ENCODE results near the gene MEI1. TPM values are rescaled to one million over a fixed set of nuclear protein-coding genes. Genes with fewer than 3 reads are reported as not detected.
"Not testable (repeated sequence)": the region's sequence is repeated elsewhere in the genome, so short reads cannot be mapped to it uniquely, and the experiment has no call there.

The MEI1 gene
- total RNA-seq, 1 experiment from 2014 or later: 0.61 TPM

DNA sequence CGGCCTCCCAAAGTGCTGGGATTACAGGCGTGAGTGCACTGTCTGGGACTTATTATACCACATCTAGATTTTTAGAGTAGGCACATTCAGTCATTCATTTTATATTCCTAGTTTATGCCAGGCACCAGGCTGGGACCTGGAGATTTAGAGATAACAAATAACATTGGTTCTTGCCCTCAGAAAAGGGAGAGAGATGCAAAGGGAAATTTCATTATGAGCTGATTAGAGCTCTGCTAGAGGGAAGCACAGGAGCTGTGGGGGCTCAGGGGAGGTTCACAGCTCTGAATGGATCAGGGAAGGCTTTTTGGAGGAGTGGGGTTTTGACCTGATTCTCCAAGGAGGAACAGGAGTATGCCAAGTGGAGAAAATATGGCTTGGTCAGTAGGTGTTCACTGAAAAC lies 32.3 kb downstream of the MEI1 start:
- no peak overlapping the region for H2AFZ ChIP-seq
- CTCF ChIA-PET: no interaction called here
- no peak overlapping the region for H3K27ac ChIP-seq
- no peak for DNase-seq
- no TSS peak for BruUV-seq (replicated peaks)
- no peaks in the 10 kb centered on the region for H3K9me2 ChIP-seq (ENCODE audit: insufficient read depth)
- H4K20me1 ChIP-seq (ENCODE audit: insufficient read depth): no peaks in the 10 kb centered on the region
- intact Hi-C loops (cut with micrococcal nuclease; ENCODE audit: unreplicated experiment): no loop called here
- TF ChIP-seq, protein P1, sequence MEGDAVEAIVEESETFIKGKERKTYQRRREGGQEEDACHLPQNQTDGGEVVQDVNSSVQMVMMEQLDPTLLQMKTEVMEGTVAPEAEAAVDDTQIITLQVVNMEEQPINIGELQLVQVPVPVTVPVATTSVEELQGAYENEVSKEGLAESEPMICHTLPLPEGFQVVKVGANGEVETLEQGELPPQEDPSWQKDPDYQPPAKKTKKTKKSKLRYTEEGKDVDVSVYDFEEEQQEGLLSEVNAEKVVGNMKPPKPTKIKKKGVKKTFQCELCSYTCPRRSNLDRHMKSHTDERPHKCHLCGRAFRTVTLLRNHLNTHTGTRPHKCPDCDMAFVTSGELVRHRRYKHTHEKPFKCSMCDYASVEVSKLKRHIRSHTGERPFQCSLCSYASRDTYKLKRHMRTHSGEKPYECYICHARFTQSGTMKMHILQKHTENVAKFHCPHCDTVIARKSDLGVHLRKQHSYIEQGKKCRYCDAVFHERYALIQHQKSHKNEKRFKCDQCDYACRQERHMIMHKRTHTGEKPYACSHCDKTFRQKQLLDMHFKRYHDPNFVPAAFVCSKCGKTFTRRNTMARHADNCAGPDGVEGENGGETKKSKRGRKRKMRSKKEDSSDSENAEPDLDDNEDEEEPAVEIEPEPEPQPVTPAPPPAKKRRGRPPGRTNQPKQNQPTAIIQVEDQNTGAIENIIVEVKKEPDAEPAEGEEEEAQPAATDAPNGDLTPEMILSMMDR (conservative IDR thresholded peaks at IDR 0.05): no peak
- no peak for TF ChIP-seq EZH2 (IDR thresholded peaks at IDR 0.05; ENCODE audit: low read depth)
- H3K9me3 ChIP-seq (ENCODE audit: insufficient read depth, low read depth): no peaks in the 10 kb centered on the region
- no peaks in the 10 kb centered on the region for H3K79me2 ChIP-seq (ENCODE audit: low read depth)
- no peak overlapping the region for H3K4me3 ChIP-seq
- no peak overlapping the region for H3K4me2 ChIP-seq
- no peaks in the 10 kb centered on the region for H3K36me3 ChIP-seq (ENCODE audit: low read depth)
- POLR2A ChIA-PET (ENCODE audit: unreplicated experiment): interaction anchor here (0.7 kb wide), 1 partner anchor 683 kb away, joined by 6 read pairs; no protein-coding TSS in a partner anchor
- H3K4me1 ChIP-seq (replicated peaks; ENCODE audit: insufficient read depth): peaks cover 7% of the 10 kb centered on the region; the same call in 1 of the 2 replicates
- H3F3A ChIP-seq (ENCODE audit: insufficient read depth, low read depth): 0 out of 2 replicates have a peak, but pooled peaks cover 7% of the 10 kb centered on the region
- H3K27me3 ChIP-seq (ENCODE audit: insufficient read depth, low read depth): no peaks in the 10 kb centered on the region

DNA sequence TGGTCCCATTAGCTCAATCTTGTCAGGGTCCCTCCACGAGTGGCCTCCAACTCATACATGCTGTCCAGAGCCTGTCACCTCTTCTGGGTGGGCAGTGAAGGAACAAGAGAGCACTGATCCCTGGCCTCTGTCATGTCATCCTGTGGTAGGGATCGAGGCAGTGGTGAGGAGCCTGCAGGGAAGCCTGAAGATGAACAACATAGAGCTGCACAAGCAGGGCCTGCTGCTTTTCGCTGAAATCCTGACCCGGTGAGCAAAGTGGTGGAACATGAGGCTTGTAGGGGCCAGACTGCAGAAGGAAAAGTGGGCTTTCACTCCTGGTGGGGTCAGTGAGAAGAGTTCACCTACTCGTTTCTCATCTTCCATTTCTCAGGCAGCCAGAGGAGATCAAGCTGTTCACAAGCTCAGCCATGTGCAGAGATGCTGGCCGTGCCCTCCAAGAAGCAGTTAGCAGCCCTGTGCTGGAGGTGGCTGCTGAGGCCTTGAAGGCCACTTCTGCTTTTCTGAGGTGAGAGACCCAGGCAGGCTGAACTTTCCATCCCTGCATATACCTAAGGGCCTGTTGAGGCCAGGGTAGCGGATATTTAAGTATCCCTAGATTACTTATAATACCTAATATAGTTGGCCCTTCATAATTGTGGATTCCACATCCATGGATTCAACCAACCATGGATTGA lies 32.9 kb downstream of the MEI1 start:
- POLR2A ChIA-PET (ENCODE audit: unreplicated experiment): interaction anchor here (0.6 kb wide), 2 partner anchors 68 to 101 kb away, joined by 3 read pairs; partner anchors contain the start of genes CCDC134 and SREBF2
- Histone ChIP-seq H3K9me3 (ENCODE audit: insufficient read depth, low read depth) (no peaks in the 10 kb centered on the region), H3F3A (ENCODE audit: insufficient read depth, low read depth) (0 out of 2 replicates have a peak, but pooled peaks cover 7% of the 10 kb centered on the region), H3K27me3 (ENCODE audit: insufficient read depth, low read depth) (no peaks in the 10 kb centered on the region), H3K4me3 (no peak overlapping the region), H3K36me3 (ENCODE audit: low read depth) (no peaks in the 10 kb centered on the region), H4K20me1 (ENCODE audit: insufficient read depth) (no peaks in the 10 kb centered on the region), H3K9me2 (ENCODE audit: insufficient read depth) (no peaks in the 10 kb centered on the region), H3K79me2 (ENCODE audit: low read depth) (no peaks in the 10 kb centered on the region), H3K4me2 (no peak overlapping the region), H2AFZ (no peak overlapping the region), H3K27ac (no peak overlapping the region), H3K4me1 (replicated peaks; ENCODE audit: insufficient read depth) (peaks cover 7% of the 10 kb centered on the region; the same call in 1 of the 2 replicates)
- DNase-seq: no peak
- no TSS peak for BruUV-seq (replicated peaks)
- no peak for TF ChIP-seq EZH2 (IDR thresholded peaks at IDR 0.05; ENCODE audit: low read depth)
- TF ChIP-seq, protein P1 (conservative IDR thresholded peaks at IDR 0.05): no peak
- intact Hi-C loops (cut with micrococcal nuclease; ENCODE audit: unreplicated experiment): no loop called here
- CTCF ChIA-PET: no interaction called here

DNA sequence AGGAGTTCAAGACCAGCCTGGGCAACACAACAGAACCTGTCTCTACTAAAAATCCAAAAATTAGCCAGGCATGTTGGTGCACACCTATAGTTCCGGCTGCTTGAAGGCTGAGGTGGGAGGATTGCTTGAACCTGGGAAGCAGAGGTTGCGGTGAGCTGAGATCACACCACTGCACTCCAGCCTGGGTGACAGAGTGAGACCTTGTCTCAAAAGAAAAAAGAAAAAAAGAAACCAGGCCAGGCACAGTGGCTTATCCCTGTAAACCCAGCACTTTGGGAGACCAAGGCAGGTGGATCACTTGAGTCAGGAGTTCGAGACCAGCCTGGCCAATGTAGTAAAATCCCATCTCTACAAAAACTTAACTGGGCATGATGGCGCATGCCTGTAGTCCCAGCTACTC lies 33.9 kb downstream of the MEI1 start:
- H4K20me1 ChIP-seq (ENCODE audit: insufficient read depth); POLR2A ChIA-PET (ENCODE audit: unreplicated experiment); BruUV-seq (replicated peaks); H3K79me2 ChIP-seq (ENCODE audit: low read depth); H3K9me3 ChIP-seq (ENCODE audit: insufficient read depth, low read depth); H3F3A ChIP-seq (ENCODE audit: insufficient read depth, low read depth); H3K36me3 ChIP-seq (ENCODE audit: low read depth); DNase-seq; CTCF ChIA-PET; intact Hi-C loops (cut with micrococcal nuclease; ENCODE audit: unreplicated experiment); H3K4me3 ChIP-seq; H3K4me1 ChIP-seq (replicated peaks; ENCODE audit: insufficient read depth); H2AFZ ChIP-seq; H3K27ac ChIP-seq; H3K4me2 ChIP-seq; H3K27me3 ChIP-seq (ENCODE audit: insufficient read depth, low read depth); H3K9me2 ChIP-seq (ENCODE audit: insufficient read depth): not testable (repeated sequence)
